ENCODE measurements around the gene STRADA. TPM values are rescaled to one million over a fixed set of nuclear protein-coding genes. Genes with fewer than 3 reads are reported as not detected.
"Not testable (repeated sequence)": the region's sequence is repeated elsewhere in the genome, so short reads cannot be mapped to it uniquely, and the experiment has no call there.

The STRADA gene
- total RNA-seq, 1 donor from 2014 or later, result 30.2 TPM

- Histone ChIP-seq H3K9me3 (no peaks in the 10 kb centered on the region), H3K36me3 (no peaks in the 10 kb centered on the region), H3K4me1 (peaks cover 9% of the 10 kb centered on the region), H3K27me3 (no peaks in the 10 kb centered on the region), H3K4me3 (no peak overlapping the region), H3K27ac (no peak overlapping the region)
- ATAC-seq, result no peak
- intact Hi-C loops (cut with DNase I), result no loop called here
- DNase-seq, result no peak
- TF ChIP-seq CTCF (IDR thresholded peaks at IDR 0.05), result no peak
These were observed 5.9 kb downstream of the STRADA start for GRCh38 chr17:63735691-63736090.

- no peak for TF ChIP-seq CTCF (IDR thresholded peaks at IDR 0.05)
- peaks cover 24% of the 10 kb centered on the region for H3K36me3 ChIP-seq
- H3K9me3 ChIP-seq, result no peaks in the 10 kb centered on the region
- H3K27ac ChIP-seq, result no peak overlapping the region
- no peak overlapping the region for H3K4me3 ChIP-seq
- no peaks in the 10 kb centered on the region for H3K27me3 ChIP-seq
- H3K4me1 ChIP-seq, result no peaks in the 10 kb centered on the region
- no peak for ATAC-seq
- no peak for DNase-seq
- intact Hi-C loops (cut with DNase I), result no loop called here
These were observed 19.2 kb downstream of the STRADA start for GRCh38 chr17:63722403-63722802.

GRCh38 chr17:63720194-63720593, 21.4 kb downstream of the STRADA start:
- H3K9me3 ChIP-seq; ATAC-seq; H3K27me3 ChIP-seq; DNase-seq; H3K36me3 ChIP-seq; H3K27ac ChIP-seq; H3K4me1 ChIP-seq; H3K4me3 ChIP-seq; intact Hi-C loops (cut with DNase I): not testable (repeated sequence)

- no peaks in the 10 kb centered on the region for H3K9me3 ChIP-seq
These were observed 22.6 kb downstream of the STRADA start for GRCh38 chr17:63718988-63719387.

GRCh38 chr17:63716426-63716825, 25.2 kb downstream of the STRADA start:
- no peak for TF ChIP-seq CTCF (IDR thresholded peaks at IDR 0.05)
- DNase-seq (no peak), ATAC-seq (no peak)
- H3K27ac ChIP-seq, result no peak overlapping the region
- no peak overlapping the region for H3K4me3 ChIP-seq
- peaks cover 26% of the 10 kb centered on the region for H3K36me3 ChIP-seq
- intact Hi-C loops (cut with DNase I), result no loop called here
- H3K27me3 ChIP-seq, result no peaks in the 10 kb centered on the region
- no peaks in the 10 kb centered on the region for H3K4me1 ChIP-seq
- H3K9me3 ChIP-seq, result no peaks in the 10 kb centered on the region

More at GRCh38 chr17:63718988-63719387, 22.6 kb downstream of the STRADA start:
- DNase-seq (no peak), ATAC-seq (no peak)
- Histone ChIP-seq H3K4me1 (no peaks in the 10 kb centered on the region), H3K4me3 (no peak overlapping the region), H3K27ac (no peak overlapping the region), H3K27me3 (no peaks in the 10 kb centered on the region), H3K36me3 (peaks cover under 1% of the 10 kb centered on the region)
- TF ChIP-seq CTCF (IDR thresholded peaks at IDR 0.05), result no peak
- intact Hi-C loops (cut with DNase I), result no loop called here

GRCh38 chr17:63714550-63715277, 26.9 kb downstream of the STRADA start:
- ATAC-seq (peak; percentile 27), DNase-seq (peak; percentile 15)
- peaks cover 43% of the 10 kb centered on the region for H3K36me3 ChIP-seq
- no peaks in the 10 kb centered on the region for H3K27me3 ChIP-seq
- no peak overlapping the region for H3K4me3 ChIP-seq
- H3K4me1 ChIP-seq, result no peaks in the 10 kb centered on the region
- H3K9me3 ChIP-seq, result no peaks in the 10 kb centered on the region
- no peak overlapping the region for H3K27ac ChIP-seq
- intact Hi-C loops (cut with DNase I), result no loop called here
- no peak for TF ChIP-seq CTCF (IDR thresholded peaks at IDR 0.05)
